Measurements from ENCODE around the gene CST9L.

CST9L gene

GRCh38 chr20:23526850-23527249, 41.4 kb downstream of the CST9L start:
- no peak overlapping the region for H3K4me3 ChIP-seq (IDR thresholded peaks at IDR 0.05; ENCODE audit: insufficient read depth, low read depth, low read length)
- no peak for TF ChIP-seq CTCF (conservative IDR thresholded peaks at IDR 0.05; ENCODE audit: low read depth, low read length)

GRCh38 chr20:23524146-23524545, 44.1 kb downstream of the CST9L start:
- H3K9ac ChIP-seq: no peak overlapping the region
- no peaks in the 10 kb centered on the region for H3K79me2 ChIP-seq (ENCODE audit: insufficient read depth, low read depth)
- no peaks in the 10 kb centered on the region for H3K36me3 ChIP-seq (ENCODE audit: insufficient read depth)
- no peaks in the 10 kb centered on the region for H3K4me1 ChIP-seq (ENCODE audit: low read depth, poor library complexity, severe bottlenecking)
- no peak overlapping the region for H3K27ac ChIP-seq
- no peaks in the 10 kb centered on the region for H3K27me3 ChIP-seq (ENCODE audit: insufficient read depth, low read depth)
- TF ChIP-seq CTCF (conservative IDR thresholded peaks at IDR 0.05; ENCODE audit: low read depth, low read length): no peak
- no peak overlapping the region for H3K4me3 ChIP-seq (IDR thresholded peaks at IDR 0.05; ENCODE audit: insufficient read depth, low read depth, low read length)
- no peaks in the 10 kb centered on the region for H4K20me1 ChIP-seq (ENCODE audit: insufficient read depth)
- no peak overlapping the region for H3K4me2 ChIP-seq
- H2AFZ ChIP-seq (ENCODE audit: low read depth): no peak overlapping the region

More at GRCh38 chr20:23526850-23527249, 41.4 kb downstream of the CST9L start:
- no peak overlapping the region for H3K27ac ChIP-seq
- no peaks in the 10 kb centered on the region for H3K36me3 ChIP-seq (ENCODE audit: insufficient read depth)
- H2AFZ ChIP-seq (ENCODE audit: low read depth): no peak overlapping the region
- peaks cover 16% of the 10 kb centered on the region for H3K4me1 ChIP-seq (ENCODE audit: low read depth, poor library complexity, severe bottlenecking)
- H3K4me2 ChIP-seq: no peak overlapping the region
- H3K79me2 ChIP-seq (ENCODE audit: insufficient read depth, low read depth): no peaks in the 10 kb centered on the region
- H4K20me1 ChIP-seq (ENCODE audit: insufficient read depth): no peaks in the 10 kb centered on the region
- no peak overlapping the region for H3K9ac ChIP-seq
- H3K27me3 ChIP-seq (ENCODE audit: insufficient read depth, low read depth): no peaks in the 10 kb centered on the region

- no peak overlapping the region for H3K4me2 ChIP-seq
- no peaks in the 10 kb centered on the region for H3K4me1 ChIP-seq (ENCODE audit: low read depth, poor library complexity, severe bottlenecking)
- no peak overlapping the region for H3K4me3 ChIP-seq (IDR thresholded peaks at IDR 0.05; ENCODE audit: insufficient read depth, low read depth, low read length)
- H3K36me3 ChIP-seq (ENCODE audit: insufficient read depth): no peaks in the 10 kb centered on the region
- H3K27me3 ChIP-seq (ENCODE audit: insufficient read depth, low read depth): no peaks in the 10 kb centered on the region
- no peak overlapping the region for H3K9ac ChIP-seq
- H3K27ac ChIP-seq: no peak overlapping the region
- no peaks in the 10 kb centered on the region for H4K20me1 ChIP-seq (ENCODE audit: insufficient read depth)
- H3K79me2 ChIP-seq (ENCODE audit: insufficient read depth, low read depth): no peaks in the 10 kb centered on the region
- no peak overlapping the region for H2AFZ ChIP-seq (ENCODE audit: low read depth)
- TF ChIP-seq CTCF (conservative IDR thresholded peaks at IDR 0.05; ENCODE audit: low read depth, low read length): no peak
Measured at GRCh38 chr20:23520185-23520584, 48.1 kb downstream of the CST9L start.

GRCh38 chr20:23519556-23519955, 48.7 kb downstream of the CST9L start:
- H3K79me2 ChIP-seq (ENCODE audit: insufficient read depth, low read depth): no peaks in the 10 kb centered on the region
- no peak overlapping the region for H3K9ac ChIP-seq
- no peak overlapping the region for H2AFZ ChIP-seq (ENCODE audit: low read depth)
- TF ChIP-seq CTCF (conservative IDR thresholded peaks at IDR 0.05; ENCODE audit: low read depth, low read length): no peak
- H3K36me3 ChIP-seq (ENCODE audit: insufficient read depth): no peaks in the 10 kb centered on the region
- no peaks in the 10 kb centered on the region for H3K27me3 ChIP-seq (ENCODE audit: insufficient read depth, low read depth)
- H4K20me1 ChIP-seq (ENCODE audit: insufficient read depth): no peaks in the 10 kb centered on the region
- no peak overlapping the region for H3K4me3 ChIP-seq (IDR thresholded peaks at IDR 0.05; ENCODE audit: insufficient read depth, low read depth, low read length)
- H3K4me1 ChIP-seq (ENCODE audit: low read depth, poor library complexity, severe bottlenecking): no peaks in the 10 kb centered on the region
- no peak overlapping the region for H3K27ac ChIP-seq
- no peak overlapping the region for H3K4me2 ChIP-seq

Data from KMS-11 (cell line).